GM23338 (cell line): ENCODE results near the gene CES2. TPM values are rescaled to one million over a fixed set of nuclear protein-coding genes. Genes with fewer than 3 reads are reported as not detected.

ENCODE experiments used
- ATAC-seq: fragments of 200-7000 bp; cut with Tn5 transposase; 3 replicates; pipeline ENCODE4 v1.9.1; 2020
- DNase-seq: peaks from one replicate; pipeline ENCODE4 v3.0.0-alpha.2; 2015; ENCODE audit warnings: low spot score
- H2AFZ ChIP-seq: fragments of 200-600 bp; sonication (generic); 2 replicates; pipeline ENCODE4 v1.8.0; 2016; ENCODE audit warnings: antibody characterized with exemption, mild to moderate bottlenecking, moderate library complexity
- H3F3A ChIP-seq: fragments of 200-600 bp; sonication (generic); replicated peaks from 2 replicates; pipeline ENCODE4 v1.8.0; 2017; ENCODE audit warnings: antibody characterized with exemption, mixed run types, low read depth
- H3K27ac ChIP-seq: fragments of 200-600 bp; sonication (generic); 2 replicates; pipeline ENCODE4 v1.6.1; 2016; ENCODE audit warnings: low read depth
- H3K27me3 ChIP-seq: fragments of 200-600 bp; sonication (generic); 2 replicates; pipeline ENCODE4 v1.8.0; 2016; ENCODE audit warnings: mild to moderate bottlenecking, mixed run types, moderate library complexity; ENCODE audit not compliant: insufficient read depth
- H3K36me3 ChIP-seq: fragments of 200-600 bp; sonication (generic); 2 replicates; pipeline ENCODE4 v1.8.0; 2016; ENCODE audit warnings: mild to moderate bottlenecking; ENCODE audit not compliant: insufficient read depth
- H3K4me1 ChIP-seq: fragments of 200-600 bp; sonication (generic); 2 replicates; pipeline ENCODE4 v1.8.0; 2016; ENCODE audit warnings: mild to moderate bottlenecking, moderate library complexity; ENCODE audit not compliant: insufficient read depth
- H3K4me2 ChIP-seq: fragments of 200-600 bp; sonication (generic); 2 replicates; pipeline ENCODE4 v1.7.1; 2017; ENCODE audit warnings: mixed run types
- H3K4me3 ChIP-seq: fragments of 200-600 bp; sonication (generic); 2 replicates; pipeline ENCODE4 v1.6.1; 2016; ENCODE audit warnings: mixed run types
- H3K79me2 ChIP-seq: fragments of 200-600 bp; sonication (generic); replicated peaks from 2 replicates; pipeline ENCODE4 v1.8.0; 2017; ENCODE audit warnings: mild to moderate bottlenecking; ENCODE audit not compliant: insufficient read depth
- H3K9me2 ChIP-seq: fragments of 200-600 bp; sonication (generic); 2 replicates; pipeline ENCODE4 v1.8.0; 2017; ENCODE audit not compliant: insufficient read depth
- H4K20me1 ChIP-seq: fragments of 200-600 bp; sonication (generic); replicated peaks from 2 replicates; pipeline ENCODE4 v1.8.0; 2017; ENCODE audit warnings: mild to moderate bottlenecking; ENCODE audit not compliant: insufficient read depth
- H3K27ac Mint-ChIP-seq: 2 replicates; pipeline ENCODE4 v1.8.0; 2020; ENCODE audit warnings: inconsistent platforms, mild to moderate bottlenecking, moderate library complexity, mixed read lengths
- H3K27me3 Mint-ChIP-seq: 3 replicates; pipeline ENCODE4 v1.8.0; 2022; ENCODE audit warnings: low read depth, mild to moderate bottlenecking, moderate library complexity, mixed read lengths, inconsistent platforms; ENCODE audit not compliant: insufficient read depth, poor library complexity
- H3K36me3 Mint-ChIP-seq: 3 replicates; pipeline ENCODE4 v1.8.0; 2021; ENCODE audit warnings: low read depth, mild to moderate bottlenecking, inconsistent platforms, moderate library complexity, mixed read lengths
- H3K4me1 Mint-ChIP-seq: 3 replicates; pipeline ENCODE4 v1.8.0; 2020; ENCODE audit warnings: mild to moderate bottlenecking, inconsistent platforms, mixed read lengths
- H3K4me3 Mint-ChIP-seq: 3 replicates; pipeline ENCODE4 v1.8.0; 2021; ENCODE audit warnings: moderate library complexity, mild to moderate bottlenecking, inconsistent platforms, mixed read lengths
- H3K9me3 Mint-ChIP-seq: 3 replicates; pipeline ENCODE4 v1.8.0; 2020; ENCODE audit warnings: moderate library complexity, mild to moderate bottlenecking, inconsistent platforms, mixed read lengths
- CREB1 ChIP-seq: fragments of 250-450 bp; sonication (Bioruptor Pico); IDR thresholded peaks from 2 replicates; pipeline ENCODE4 v1.5.0; 2020; ENCODE audit warnings: low read depth, mild to moderate bottlenecking, moderate library complexity
- EZH2 ChIP-seq: fragments of 200-600 bp; sonication (generic); IDR thresholded peaks from one replicate; pipeline ENCODE4 v1.8.0; 2017; ENCODE audit warnings: antibody characterized with exemption, mild to moderate bottlenecking, low read depth; ENCODE audit not compliant: unreplicated experiment
- EZH2phosphoT487 ChIP-seq: fragments of 200-600 bp; sonication (generic); IDR thresholded peaks from one replicate; pipeline ENCODE4 v1.8.1; 2018; ENCODE audit warnings: antibody characterized with exemption; ENCODE audit not compliant: unreplicated experiment
- JUNB ChIP-seq: IDR thresholded peaks from one replicate; pipeline ENCODE4 v1.6.1; 2016; ENCODE audit warnings: antibody characterized with exemption; ENCODE audit not compliant: unreplicated experiment
- POLR2AphosphoS5 ChIP-seq: IDR thresholded peaks from 2 replicates; pipeline ENCODE4 v1.6.1; 2016; ENCODE audit warnings: antibody characterized with exemption, low read depth
- ZNF114 ChIP-seq: fragments of 250-450 bp; sonication (Bioruptor Pico); IDR thresholded peaks from 2 replicates; pipeline ENCODE4 v1.5.0; 2020; ENCODE audit warnings: mild to moderate bottlenecking, moderate library complexity
- ZNF331 ChIP-seq: fragments of 250-450 bp; sonication (Bioruptor Pico); IDR thresholded peaks from 2 replicates; pipeline ENCODE4 v1.5.0; 2020; ENCODE audit warnings: low read depth, mild to moderate bottlenecking, moderate library complexity
- polyA plus RNA-seq: library from polyadenylated mRNA; unstranded; fragments of >200 nt; fragmentation: Nextera tagmentation; extraction: Ambion mirVana; gene quantifications from 2 replicates; pipeline ENCODE4 v1.2.1, GENCODE V29; 2016
- total RNA-seq: library from RNA; depleted of rRNA; stranded (reverse); fragments of >200 nt; shearing (Covaris generic); gene quantifications from 2 replicates; pipeline ENCODE4 v1.2.3, GENCODE V29; 2014
- TF ChIP-seq, protein P1 (sequence below): IDR thresholded peaks from one replicate; pipeline ENCODE4 v1.6.1; 2018; ENCODE audit warnings: antibody characterized with exemption; ENCODE audit not compliant: unreplicated experiment
- TF ChIP-seq, protein P2 (sequence below): IDR thresholded peaks from 2 replicates; pipeline ENCODE4 v1.6.1; 2016; ENCODE audit warnings: antibody characterized with exemption

Gene CES2
- total and polyA plus RNA-seq, 2 experiments from 2014 or later: 5.0 to 9.3 TPM

DNA sequence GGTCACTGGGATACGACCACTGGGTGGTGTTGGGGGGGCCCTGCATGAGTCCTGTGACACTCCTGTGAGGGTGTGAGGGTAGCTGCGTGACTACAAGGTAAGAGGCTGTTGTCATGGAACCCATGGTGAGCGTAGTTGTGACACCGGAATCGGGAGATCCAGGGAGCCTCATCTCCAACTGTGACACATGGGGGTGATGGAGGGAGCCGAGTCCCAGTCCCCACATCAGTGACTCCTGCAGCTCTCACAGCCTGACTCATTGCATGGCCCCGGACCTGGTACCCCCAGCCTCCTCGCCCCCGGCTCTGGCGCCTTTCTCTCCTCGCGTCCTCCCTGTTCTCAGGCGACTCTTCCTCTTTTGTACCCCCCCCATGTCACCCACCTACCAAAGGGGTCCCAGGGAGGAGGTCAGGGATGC is 30.9 kb upstream of the CES2 start (continued):
- TF ChIP-seq, protein P1, sequence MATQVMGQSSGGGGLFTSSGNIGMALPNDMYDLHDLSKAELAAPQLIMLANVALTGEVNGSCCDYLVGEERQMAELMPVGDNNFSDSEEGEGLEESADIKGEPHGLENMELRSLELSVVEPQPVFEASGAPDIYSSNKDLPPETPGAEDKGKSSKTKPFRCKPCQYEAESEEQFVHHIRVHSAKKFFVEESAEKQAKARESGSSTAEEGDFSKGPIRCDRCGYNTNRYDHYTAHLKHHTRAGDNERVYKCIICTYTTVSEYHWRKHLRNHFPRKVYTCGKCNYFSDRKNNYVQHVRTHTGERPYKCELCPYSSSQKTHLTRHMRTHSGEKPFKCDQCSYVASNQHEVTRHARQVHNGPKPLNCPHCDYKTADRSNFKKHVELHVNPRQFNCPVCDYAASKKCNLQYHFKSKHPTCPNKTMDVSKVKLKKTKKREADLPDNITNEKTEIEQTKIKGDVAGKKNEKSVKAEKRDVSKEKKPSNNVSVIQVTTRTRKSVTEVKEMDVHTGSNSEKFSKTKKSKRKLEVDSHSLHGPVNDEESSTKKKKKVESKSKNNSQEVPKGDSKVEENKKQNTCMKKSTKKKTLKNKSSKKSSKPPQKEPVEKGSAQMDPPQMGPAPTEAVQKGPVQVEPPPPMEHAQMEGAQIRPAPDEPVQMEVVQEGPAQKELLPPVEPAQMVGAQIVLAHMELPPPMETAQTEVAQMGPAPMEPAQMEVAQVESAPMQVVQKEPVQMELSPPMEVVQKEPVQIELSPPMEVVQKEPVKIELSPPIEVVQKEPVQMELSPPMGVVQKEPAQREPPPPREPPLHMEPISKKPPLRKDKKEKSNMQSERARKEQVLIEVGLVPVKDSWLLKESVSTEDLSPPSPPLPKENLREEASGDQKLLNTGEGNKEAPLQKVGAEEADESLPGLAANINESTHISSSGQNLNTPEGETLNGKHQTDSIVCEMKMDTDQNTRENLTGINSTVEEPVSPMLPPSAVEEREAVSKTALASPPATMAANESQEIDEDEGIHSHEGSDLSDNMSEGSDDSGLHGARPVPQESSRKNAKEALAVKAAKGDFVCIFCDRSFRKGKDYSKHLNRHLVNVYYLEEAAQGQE: no peak

DNA sequence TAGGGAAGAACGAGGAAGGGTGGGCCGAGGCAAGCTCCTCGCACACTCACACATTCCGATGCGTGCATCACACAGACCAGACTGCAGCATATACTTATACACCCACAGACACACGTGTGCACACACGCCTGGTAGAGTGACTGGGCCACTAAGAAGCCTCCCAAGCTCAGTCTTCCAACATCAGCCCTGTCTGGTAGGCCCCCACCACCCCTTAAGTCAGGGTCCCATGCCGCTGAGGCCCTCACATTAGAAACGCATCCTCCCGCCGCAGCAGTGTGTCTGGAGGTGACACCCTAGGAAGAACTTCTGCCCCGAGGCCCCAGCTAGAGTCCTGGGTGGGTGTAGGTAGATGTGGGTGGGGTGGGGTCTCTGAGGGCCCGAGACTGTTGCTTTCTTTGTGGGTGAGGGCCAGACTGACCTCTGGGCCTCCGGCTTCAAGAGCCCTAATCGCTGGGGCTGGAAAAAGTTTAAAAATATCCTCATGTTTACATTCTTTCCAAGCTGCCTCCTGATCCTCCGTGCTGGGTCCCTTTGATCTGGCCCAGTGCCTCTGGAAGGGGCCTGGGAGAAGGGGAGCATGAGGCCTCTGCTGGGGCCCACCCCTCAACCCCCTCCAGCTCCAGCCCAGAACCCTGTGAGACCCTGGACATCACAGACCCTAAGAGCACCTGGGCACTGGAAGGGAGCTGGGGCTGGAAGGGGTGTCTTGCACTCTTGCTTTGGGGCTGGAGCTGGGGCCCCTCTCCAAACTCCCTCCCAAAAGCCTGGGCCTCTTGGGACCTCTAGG is 30.3 kb upstream of the CES2 start:
- no peak for ATAC-seq
- Histone ChIP-seq H3K4me1 (peaks cover 4% of the 10 kb centered on the region; the same call in 1 of the 2 replicates), H3K9me2 (no peaks in the 10 kb centered on the region), H3K36me3 (no peaks in the 10 kb centered on the region), H3K27ac (no peak overlapping the region), H3K27me3 (no peaks in the 10 kb centered on the region), H4K20me1 (no peaks in the 10 kb centered on the region), H3K79me2 (no peaks in the 10 kb centered on the region), H2AFZ (no peak overlapping the region), H3F3A (no peaks in the 10 kb centered on the region), H3K4me2 (no peak overlapping the region), H3K4me3 (no peak overlapping the region)
- H3K4me3 Mint-ChIP-seq: no peak overlapping the region
- H3K9me3 Mint-ChIP-seq: no peaks in the 10 kb centered on the region
- no peaks in the 10 kb centered on the region for H3K36me3 Mint-ChIP-seq
- no peak overlapping the region for H3K27ac Mint-ChIP-seq
- peaks cover 6% of the 10 kb centered on the region; the same call in 2 of the 3 replicates for H3K4me1 Mint-ChIP-seq
- peaks cover 18% of the 10 kb centered on the region for H3K27me3 Mint-ChIP-seq
- DNase-seq: no peak
- TF ChIP-seq EZH2phosphoT487 (no peak), POLR2AphosphoS5 (no peak), EZH2 (no peak), ZNF331 (no peak), ZNF114 (no peak), CREB1 (CRISPR knock-in tag) (no peak), JUNB (no peak)
- TF ChIP-seq, protein P2, sequence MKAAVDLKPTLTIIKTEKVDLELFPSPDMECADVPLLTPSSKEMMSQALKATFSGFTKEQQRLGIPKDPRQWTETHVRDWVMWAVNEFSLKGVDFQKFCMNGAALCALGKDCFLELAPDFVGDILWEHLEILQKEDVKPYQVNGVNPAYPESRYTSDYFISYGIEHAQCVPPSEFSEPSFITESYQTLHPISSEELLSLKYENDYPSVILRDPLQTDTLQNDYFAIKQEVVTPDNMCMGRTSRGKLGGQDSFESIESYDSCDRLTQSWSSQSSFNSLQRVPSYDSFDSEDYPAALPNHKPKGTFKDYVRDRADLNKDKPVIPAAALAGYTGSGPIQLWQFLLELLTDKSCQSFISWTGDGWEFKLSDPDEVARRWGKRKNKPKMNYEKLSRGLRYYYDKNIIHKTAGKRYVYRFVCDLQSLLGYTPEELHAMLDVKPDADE: no peak
- TF ChIP-seq, protein P1: no peak
